NCI-H1105 (cell line): ENCODE data around the gene TNFRSF4.

Experiments used
- DNase-seq: peaks from one replicate; lab custom pipeline; 2025; lab: John Stamatoyannopoulos, UW

Gene TNFRSF4

DNA sequence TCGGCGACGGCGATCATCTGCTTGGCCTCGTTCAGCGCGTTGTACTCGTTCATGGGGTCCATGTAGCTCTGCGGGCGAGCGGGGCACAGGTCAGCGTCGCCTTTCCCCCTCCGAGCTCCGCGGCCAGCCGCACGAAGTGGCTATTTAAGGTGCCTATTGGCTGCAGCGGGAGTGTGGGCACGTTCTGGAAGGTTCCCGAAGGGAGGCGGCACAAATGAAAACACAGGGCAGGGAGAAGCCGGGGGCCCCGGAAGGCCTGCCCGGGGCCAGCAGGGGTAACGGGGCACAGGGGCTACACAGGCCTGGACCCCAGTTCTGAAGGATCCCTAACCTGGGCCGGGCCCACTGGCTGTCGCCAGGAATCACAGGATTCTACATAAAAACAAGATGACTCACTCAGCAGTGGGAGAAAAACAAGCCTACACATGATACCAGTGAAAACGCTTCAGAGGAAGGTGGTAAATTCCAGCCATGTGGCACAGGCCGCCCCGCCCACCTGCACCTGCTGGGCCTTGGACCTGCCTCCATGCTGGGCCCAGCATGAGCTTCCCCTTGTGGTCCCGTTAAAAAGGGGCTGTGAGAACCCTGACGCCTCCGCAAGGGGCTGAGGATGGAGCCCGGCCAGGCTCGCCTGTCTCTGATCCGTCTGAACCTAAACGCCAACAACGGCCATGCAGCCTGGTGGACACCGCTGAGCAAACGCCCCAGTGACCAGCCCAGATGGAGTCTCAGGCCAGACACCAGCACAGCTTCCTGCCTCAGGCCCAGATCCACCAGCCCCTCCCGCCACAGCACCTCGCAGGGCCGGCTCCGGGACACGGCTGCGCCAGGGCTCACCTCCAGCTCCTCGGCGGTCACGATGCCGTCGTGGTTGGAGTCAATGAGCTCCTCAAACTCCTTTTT lies 3.9 kb upstream of the TNFRSF4 start:
- DNase-seq = no peak

- DNase-seq = no peak
Observed at GRCh38 chr1:1216770-1217620, 3.0 kb upstream of the TNFRSF4 start.

DNA sequence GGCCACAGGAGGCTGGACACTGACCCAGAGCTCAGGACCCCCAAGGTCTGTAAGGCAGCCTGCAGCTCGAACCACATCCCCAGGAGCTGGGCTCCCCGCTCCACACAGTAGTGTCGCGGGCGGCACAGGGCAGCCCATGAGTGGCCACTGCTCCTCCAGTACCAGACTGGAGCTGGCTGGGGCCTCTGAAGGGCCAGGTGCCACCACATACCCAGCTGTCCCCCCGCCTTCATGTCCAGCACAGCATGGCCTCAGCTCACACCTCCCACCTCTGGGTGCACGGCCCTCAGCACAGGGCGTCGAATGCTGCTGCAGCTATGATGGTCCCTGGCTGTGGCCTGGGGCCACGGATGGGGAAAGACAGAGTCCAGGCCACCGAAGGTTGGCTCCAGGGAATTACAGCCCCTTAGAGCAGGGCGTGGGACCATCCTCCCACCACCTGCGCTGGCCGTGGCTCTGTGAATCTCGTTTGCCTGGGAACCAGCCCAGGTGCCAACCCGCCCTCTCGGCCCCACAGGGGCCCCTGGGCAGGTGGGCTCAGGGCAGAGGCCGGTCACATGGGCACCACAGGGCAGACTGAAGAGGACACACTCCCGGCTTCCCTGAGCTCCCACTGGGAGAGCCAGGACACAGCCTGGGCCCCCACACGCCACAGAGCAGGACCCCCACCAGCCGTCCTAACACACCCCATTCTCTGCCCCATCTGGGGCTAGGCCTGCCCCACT lies 2.1 kb upstream of the TNFRSF4 start:
- DNase-seq = no peak

DNA sequence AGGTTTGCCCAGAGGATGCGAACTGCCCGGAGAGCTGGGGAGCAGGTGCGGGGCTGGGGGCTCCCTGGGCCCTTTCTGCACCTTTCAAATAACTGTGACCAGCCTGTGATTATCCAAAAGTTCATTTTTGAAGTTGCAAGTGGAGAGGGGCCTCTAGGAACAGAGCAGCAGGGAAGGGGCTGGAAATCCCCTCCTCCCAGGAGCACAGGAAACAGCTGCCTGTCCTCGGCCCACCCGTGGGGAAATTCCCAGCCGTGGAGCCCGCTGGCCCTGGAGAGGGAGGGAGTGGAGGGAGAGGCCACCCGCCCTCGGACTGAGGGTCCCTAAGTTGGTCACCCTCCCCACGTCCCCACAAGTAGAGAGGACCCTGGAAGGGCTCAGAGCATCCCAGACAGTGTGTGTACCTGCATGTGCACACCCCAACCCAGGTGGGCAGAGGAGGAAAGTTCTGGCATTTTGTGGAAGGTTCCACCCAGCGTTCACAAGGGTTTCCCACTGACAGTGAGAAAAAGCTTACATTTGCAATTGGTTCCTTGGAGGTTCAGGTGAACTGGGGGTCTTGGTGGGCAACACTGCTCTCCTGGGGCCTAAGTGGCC lies 1.2 kb upstream of the TNFRSF4 start:
- DNase-seq = no peak

GRCh38 chr1:1212780-1213344 lies 1.1 kb downstream of the TNFRSF4 start:
- no peak for DNase-seq

DNA sequence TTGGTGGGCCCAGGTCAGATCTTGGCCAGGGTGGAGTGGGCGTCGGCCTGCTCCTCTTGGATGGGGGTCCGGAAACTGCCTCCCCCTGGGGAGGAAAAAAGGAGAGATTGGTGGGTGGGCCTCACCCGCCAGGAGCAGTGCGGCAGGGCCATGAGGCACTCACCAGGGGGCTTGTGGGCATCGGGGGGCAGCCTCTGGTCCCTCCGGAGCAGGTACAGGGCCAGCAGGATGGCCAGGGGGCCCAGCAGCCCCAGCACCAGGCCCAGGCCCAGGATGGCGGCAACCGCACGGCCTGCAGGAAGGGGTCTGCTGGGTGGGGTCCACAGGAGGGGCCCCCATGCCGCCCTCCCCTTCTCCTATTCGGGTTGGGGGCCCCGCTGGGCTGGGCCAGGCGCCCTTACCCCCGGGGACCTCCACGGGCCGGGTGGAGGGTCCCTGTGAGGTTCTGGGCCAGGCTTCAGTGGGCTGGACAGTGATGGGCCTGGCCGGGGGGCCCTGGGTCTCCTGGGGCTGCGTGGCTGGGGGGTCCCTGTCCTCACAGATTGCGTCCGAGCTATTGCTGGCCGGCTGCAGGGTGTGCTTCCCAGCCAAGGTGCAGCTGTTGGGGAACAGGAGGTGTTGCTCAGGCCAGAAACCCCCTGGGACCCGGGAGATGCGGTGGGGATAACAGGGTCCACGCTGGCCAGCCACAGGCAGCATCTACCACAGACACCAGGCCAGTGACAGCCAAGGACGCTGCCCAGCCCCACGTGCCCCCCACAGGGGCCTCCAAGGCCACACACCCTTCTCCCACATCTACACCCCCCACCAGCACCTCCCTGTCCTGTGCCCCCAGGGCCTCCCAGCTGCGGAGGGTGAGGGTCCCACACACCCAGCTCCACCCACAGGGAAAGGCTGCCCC lies 2.2 kb downstream of the TNFRSF4 start:
- no peak for DNase-seq

DNA sequence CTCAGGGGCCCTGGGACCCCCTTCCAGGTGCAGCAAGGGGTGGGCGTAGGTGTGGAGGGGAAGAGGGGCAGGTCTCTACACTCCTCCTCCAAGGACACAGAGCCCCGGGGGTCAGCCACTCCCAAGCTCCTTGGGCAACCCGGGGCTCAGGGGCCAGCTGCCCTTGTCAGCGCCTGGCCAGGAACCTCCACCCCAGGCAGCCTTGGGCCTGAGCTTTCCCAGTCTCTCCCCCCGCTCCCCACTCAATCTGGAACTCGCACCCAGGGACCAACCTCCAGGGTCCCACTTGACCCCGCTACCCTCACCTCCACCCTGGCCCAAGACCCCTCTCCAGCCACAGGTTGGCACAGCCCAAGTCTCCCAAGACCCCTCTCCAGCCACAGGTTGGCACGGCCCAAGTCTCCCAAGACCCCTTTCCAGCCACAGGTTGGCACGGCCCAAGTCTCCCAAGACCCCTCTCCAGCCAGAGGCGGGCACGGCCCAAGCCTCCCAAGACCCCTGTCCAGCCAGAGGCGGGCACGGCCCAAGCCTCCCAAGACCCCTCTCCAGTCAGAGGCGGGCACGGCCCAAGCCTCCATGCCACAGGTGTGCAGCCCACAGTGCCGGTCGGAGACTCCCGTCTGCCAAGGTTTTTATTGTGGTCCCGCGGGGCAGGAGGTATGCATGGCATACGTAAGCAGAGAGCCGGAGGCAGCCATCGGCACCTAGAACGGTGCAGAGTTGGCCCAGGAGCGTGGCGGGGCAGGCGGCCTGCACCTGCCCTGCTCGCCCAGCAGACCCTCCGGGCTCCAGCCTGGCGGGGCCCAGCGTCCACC lies 3.0 kb downstream of the TNFRSF4 start:
- no peak for DNase-seq

- DNase-seq = no peak
Observed at GRCh38 chr1:1208713-1209433, 5.1 kb downstream of the TNFRSF4 start.

DNA sequence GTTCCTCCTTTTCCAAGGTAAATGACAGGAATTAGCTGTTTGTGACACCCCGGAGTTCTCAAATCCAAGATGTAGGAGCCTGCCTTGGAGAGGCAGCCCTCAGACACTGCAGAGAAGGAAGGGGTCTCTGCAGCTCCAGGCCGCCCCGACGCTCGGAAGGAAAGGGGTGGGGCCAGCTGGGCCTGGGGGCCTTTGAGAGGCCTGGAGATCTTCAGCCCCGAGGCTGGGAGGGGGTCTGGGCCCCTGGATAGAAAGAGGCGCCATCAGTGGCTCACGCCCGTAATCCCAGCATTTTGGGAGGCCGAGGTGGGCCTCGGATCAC lies 6.4 kb downstream of the TNFRSF4 start:
- DNase-seq = no peak

DNA sequence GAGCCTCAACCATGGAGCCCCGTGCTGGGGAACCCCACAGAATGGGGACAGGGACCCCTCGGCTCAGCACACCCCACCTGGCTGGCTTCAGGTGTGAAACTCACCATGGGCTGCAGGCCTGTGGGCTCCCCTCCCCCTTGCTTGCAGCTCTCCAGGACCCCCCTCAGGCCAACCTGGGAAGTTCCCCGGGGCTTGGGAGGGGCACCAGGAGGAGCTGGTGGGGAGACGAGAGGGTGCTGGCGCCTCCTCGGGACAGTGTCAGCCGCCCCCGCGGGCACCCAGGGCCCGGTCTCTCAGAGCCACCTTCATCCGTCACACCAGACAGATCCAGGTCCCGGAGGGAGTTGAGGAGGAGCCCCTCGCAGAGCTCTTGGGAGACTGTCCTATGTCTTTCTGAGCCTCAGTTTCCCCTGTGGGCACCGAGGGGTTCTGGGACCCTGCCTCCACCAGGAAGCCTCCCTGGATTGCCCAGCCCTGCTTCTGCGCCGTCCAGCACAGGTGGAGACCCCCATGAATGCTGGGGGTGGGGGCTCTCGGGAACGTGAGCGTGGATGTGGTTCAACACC lies 6.9 kb downstream of the TNFRSF4 start:
- DNase-seq = no peak

GRCh38 chr1:1206376-1206965 lies 7.5 kb downstream of the TNFRSF4 start, which contains the start of gene TNFRSF18:
Gene TNFRSF18 (minus strand): TSS chr1:1206592. CDS start chr1:1206571, 21 bp downstream.
- no peak for DNase-seq

GRCh38 chr1:1205769-1206375 lies 8.1 kb downstream of the TNFRSF4 start:
- DNase-seq = no peak

DNA sequence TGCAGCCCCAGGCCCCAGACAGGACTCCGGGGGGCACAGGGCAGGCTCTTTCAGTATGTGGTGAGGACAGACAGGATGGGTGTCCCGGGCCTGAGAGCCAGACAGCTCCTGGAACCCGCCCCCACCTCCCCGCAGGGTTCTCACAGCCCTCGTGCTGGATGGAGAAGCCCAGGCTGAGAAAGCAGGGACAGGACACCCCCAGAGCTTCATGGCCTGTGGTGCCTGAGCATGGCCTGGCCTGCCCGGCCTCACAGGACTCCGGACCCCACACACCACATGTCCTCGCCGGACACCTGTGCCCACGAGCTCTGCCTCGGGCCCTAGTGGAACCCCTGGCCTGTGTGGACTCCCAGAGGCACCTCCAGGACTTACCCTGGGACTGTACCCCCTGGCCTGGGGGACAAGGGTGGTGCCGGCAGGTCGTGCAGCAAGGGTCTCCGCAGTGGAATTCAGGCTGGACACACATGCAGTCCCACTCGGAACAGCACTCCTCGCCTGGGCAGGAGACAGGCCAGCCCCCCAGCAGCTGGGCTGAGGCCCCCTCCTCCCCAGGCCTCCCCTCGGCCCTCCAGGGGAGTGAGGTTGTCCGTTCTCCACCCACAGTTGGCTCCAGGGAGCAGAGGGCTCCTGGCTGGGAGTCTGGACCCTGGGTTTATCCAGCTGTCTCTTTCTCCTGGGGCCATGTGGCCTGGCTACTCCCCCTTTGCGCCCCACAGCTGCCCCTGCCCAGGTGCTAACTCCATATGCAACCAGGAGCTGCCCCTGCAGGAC lies 8.8 kb downstream of the TNFRSF4 start:
- no peak for DNase-seq

DNA sequence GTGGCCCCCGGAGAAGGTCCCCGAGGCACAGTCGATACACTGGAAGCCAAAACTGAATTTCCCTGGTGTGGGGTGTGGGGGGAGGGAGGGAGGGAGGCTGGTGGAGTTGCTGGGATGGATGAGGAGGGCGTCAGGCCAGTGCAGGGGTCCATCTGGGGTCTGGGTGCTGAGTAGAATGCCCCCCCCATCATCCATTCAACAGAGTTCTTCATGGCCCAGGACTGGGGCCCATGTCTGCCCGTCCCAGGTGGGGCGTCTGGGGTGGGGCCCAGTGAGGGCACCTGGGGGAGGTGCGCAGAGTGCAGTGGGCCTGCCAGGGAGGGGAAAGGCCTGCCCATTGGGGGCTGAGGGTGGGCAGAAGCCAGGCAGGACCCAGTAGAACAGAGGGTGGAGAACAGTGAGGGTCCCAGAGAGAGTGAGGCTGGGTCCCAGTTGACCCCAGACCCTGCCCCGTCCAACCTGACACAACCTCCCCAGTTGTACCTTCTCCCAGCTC lies 9.5 kb downstream of the TNFRSF4 start:
- no peak for DNase-seq

GRCh38 chr1:1203561-1204424 lies 10.2 kb downstream of the TNFRSF4 start:
- no peak for DNase-seq
